NOMO-1 treated with dmso at 0.1 percent for 144 hours (cell line): ENCODE data around the gene ZNF83.
"Not testable (repeated sequence)": the region's sequence is repeated elsewhere in the genome, so short reads cannot be mapped to it uniquely, and the experiment has no call there.

Experiments
- DNase-seq: peaks from one replicate; lab custom pipeline; 2025; ENCODE audit not compliant: unreplicated experiment; lab: John Stamatoyannopoulos, UW

Gene ZNF83

GRCh38 chr19:52640916-52641315 lies 2.8 kb upstream of the ZNF83 start:
- no peak for DNase-seq

- DNase-seq = no peak
Observed at GRCh38 chr19:52639996-52640395, 1.8 kb upstream of the ZNF83 start.

- DNase-seq = no peak
Observed at GRCh38 chr19:52638601-52639000, 446 bp upstream of the ZNF83 start.

GRCh38 chr19:52635786-52636570 lies 2.2 kb downstream of the ZNF83 start:
- no peak for DNase-seq

- DNase-seq = not testable (repeated sequence)
Observed at GRCh38 chr19:52627441-52627840, 10.7 kb downstream of the ZNF83 start.

GRCh38 chr19:52626915-52627314 lies 11.2 kb downstream of the ZNF83 start:
- DNase-seq = no peak

- DNase-seq = no peak
Observed at GRCh38 chr19:52622261-52622660, 15.9 kb downstream of the ZNF83 start.

GRCh38 chr19:52621376-52621775 lies 16.8 kb downstream of the ZNF83 start:
- DNase-seq = no peak

- DNase-seq = no peak
Observed at GRCh38 chr19:52613299-52613906, 24.8 kb downstream of the ZNF83 start.

- no peak for DNase-seq
Observed at GRCh38 chr19:52603558-52604207, 34.5 kb downstream of the ZNF83 start.

GRCh38 chr19:52602941-52603340 lies 35.2 kb downstream of the ZNF83 start:
- DNase-seq = no peak

GRCh38 chr19:52601974-52602366 lies 36.2 kb downstream of the ZNF83 start:
- not testable (repeated sequence) for DNase-seq

GRCh38 chr19:52601025-52601973 lies 36.9 kb downstream of the ZNF83 start:
- DNase-seq = peak; percentile 84

GRCh38 chr19:52600639-52601024 lies 37.5 kb downstream of the ZNF83 start:
- no peak for DNase-seq

GRCh38 chr19:52599241-52599640 lies 38.9 kb downstream of the ZNF83 start:
- DNase-seq = no peak

GRCh38 chr19:52593441-52593840 lies 44.7 kb downstream of the ZNF83 start:
- not testable (repeated sequence) for DNase-seq

GRCh38 chr19:52592301-52592700 lies 45.9 kb downstream of the ZNF83 start:
- DNase-seq = no peak

GRCh38 chr19:52590728-52591127 lies 47.4 kb downstream of the ZNF83 start:
- no peak for DNase-seq

- no peak for DNase-seq
Observed at GRCh38 chr19:52585604-52586003, 52.6 kb downstream of the ZNF83 start.

GRCh38 chr19:52584736-52585440 lies 53.3 kb downstream of the ZNF83 start:
- no peak for DNase-seq
